A673 (cell line): ENCODE data around the gene LRRC9. TPM values are rescaled to one million over a fixed set of nuclear protein-coding genes. Genes with fewer than 3 reads are reported as not detected.

ENCODE experiments used
- BruUV-seq: library from RNA; stranded (reverse); fragments of 400-500 nt; replicated peaks from 2 replicates; lab custom pipeline; 2021; lab: Mats Ljungman, UMichigan
- CTCF ChIA-PET: fragments of 300-600 bp; sonication (Branson Sonifier 250); formaldehyde crosslinking; loops from one replicate; lab custom pipeline; 2022; ENCODE audit warnings: antibody characterized with exemption; lab: Charles Lee
- POLR2A ChIA-PET: fragments of 300-600 bp; sonication (Branson Sonifier 250); formaldehyde crosslinking; loops from one replicate; lab custom pipeline; 2022; ENCODE audit warnings: antibody characterized with exemption; ENCODE audit not compliant: low non-redundant PET; lab: Charles Lee
- DNase-seq: peaks from one replicate; pipeline ENCODE4 v3.0.0-alpha.2; 2015; ENCODE audit warnings: low spot score
- H3K27ac ChIP-seq: fragments of 200-600 bp; sonication (generic); 2 replicates; pipeline ENCODE4 v1.5.1; 2016; ENCODE audit warnings: mixed run types, low read depth, mild to moderate bottlenecking, mixed read lengths, antibody characterized with exemption, low read length; ENCODE audit not compliant: poor library complexity, severe bottlenecking
- H3K27me3 ChIP-seq: fragments of 200-600 bp; sonication (generic); replicated peaks from 2 replicates; pipeline ENCODE4 v1.6.1; 2017; ENCODE audit warnings: mixed run types, low read depth, mild to moderate bottlenecking, mixed read lengths, antibody characterized with exemption, low read length; ENCODE audit not compliant: insufficient read depth, poor library complexity
- H3K36me3 ChIP-seq: fragments of 200-600 bp; sonication (generic); 2 replicates; pipeline ENCODE4 v1.6.1; 2016; ENCODE audit warnings: mixed run types, mild to moderate bottlenecking, mixed read lengths, antibody characterized with exemption, low read length; ENCODE audit not compliant: insufficient read depth, poor library complexity, severe bottlenecking
- H3K4me1 ChIP-seq: fragments of 200-600 bp; sonication (generic); 2 replicates; pipeline ENCODE4 v1.6.1; 2017; ENCODE audit warnings: mixed run types, mild to moderate bottlenecking, mixed read lengths, antibody characterized with exemption, low read length; ENCODE audit not compliant: insufficient read depth, poor library complexity, severe bottlenecking
- H3K4me3 ChIP-seq: fragments of 200-600 bp; sonication (generic); 2 replicates; pipeline ENCODE4 v1.5.1; 2016; ENCODE audit warnings: low read depth, mixed run types, mild to moderate bottlenecking, mixed read lengths, low read length; ENCODE audit not compliant: poor library complexity, severe bottlenecking
- H3K9me3 ChIP-seq: fragments of 200-600 bp; sonication (generic); 2 replicates; pipeline ENCODE4 v1.6.1; 2016; ENCODE audit warnings: mixed run types, low read depth, mild to moderate bottlenecking, mixed read lengths, antibody characterized with exemption, low read length; ENCODE audit not compliant: poor library complexity, severe bottlenecking
- EZH2 ChIP-seq: fragments of 200-600 bp; sonication (generic); IDR thresholded peaks from 2 replicates; pipeline ENCODE4 v1.6.1; 2017; ENCODE audit warnings: borderline replicate concordance, low read depth, mild to moderate bottlenecking, mixed read lengths, antibody characterized with exemption, low read length; ENCODE audit not compliant: poor library complexity, severe bottlenecking
- intact Hi-C: fragments of 100-400 bp; cut with micrococcal nuclease; formaldehyde crosslinking; loops from one replicate; pipeline ENCODE4 v1.10.0; 2022; ENCODE audit not compliant: unreplicated experiment
- total RNA-seq: library from RNA; stranded (reverse); gene quantifications from 2 replicates; pipeline ENCODE4 v1.2.3, GENCODE V29; 2021
- TF ChIP-seq, protein P1 (sequence below): fragments of 300-800, 200-600 bp; sonication (generic); conservative IDR thresholded peaks from 2 replicates; pipeline ENCODE4 v1.5.1; 2017; ENCODE audit warnings: low read depth, mild to moderate bottlenecking, antibody characterized with exemption, low read length, moderate library complexity, mixed read lengths

The LRRC9 gene
- total RNA-seq, 1 experiment from 2014 or later, result not detected

- ChIA-PET CTCF (no interaction called here), POLR2A (no interaction called here)
- no peaks in the 10 kb centered on the region for H3K9me3 ChIP-seq
- BruUV-seq, result no TSS peak
- no peak overlapping the region for H3K27ac ChIP-seq
- H3K36me3 ChIP-seq, result no peaks in the 10 kb centered on the region
- intact Hi-C loops, result loop anchor here (5.0 kb wide), 3 partner anchors 212 to 332 kb away; no protein-coding TSS in a partner anchor
- peak overlapping the region; percentile 55 for H3K4me3 ChIP-seq
- no peaks in the 10 kb centered on the region for H3K27me3 ChIP-seq
- TF ChIP-seq, protein P1, sequence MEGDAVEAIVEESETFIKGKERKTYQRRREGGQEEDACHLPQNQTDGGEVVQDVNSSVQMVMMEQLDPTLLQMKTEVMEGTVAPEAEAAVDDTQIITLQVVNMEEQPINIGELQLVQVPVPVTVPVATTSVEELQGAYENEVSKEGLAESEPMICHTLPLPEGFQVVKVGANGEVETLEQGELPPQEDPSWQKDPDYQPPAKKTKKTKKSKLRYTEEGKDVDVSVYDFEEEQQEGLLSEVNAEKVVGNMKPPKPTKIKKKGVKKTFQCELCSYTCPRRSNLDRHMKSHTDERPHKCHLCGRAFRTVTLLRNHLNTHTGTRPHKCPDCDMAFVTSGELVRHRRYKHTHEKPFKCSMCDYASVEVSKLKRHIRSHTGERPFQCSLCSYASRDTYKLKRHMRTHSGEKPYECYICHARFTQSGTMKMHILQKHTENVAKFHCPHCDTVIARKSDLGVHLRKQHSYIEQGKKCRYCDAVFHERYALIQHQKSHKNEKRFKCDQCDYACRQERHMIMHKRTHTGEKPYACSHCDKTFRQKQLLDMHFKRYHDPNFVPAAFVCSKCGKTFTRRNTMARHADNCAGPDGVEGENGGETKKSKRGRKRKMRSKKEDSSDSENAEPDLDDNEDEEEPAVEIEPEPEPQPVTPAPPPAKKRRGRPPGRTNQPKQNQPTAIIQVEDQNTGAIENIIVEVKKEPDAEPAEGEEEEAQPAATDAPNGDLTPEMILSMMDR, result peak; percentile 63
- no peak for TF ChIP-seq EZH2
- H3K4me1 ChIP-seq, result no peaks in the 10 kb centered on the region
- DNase-seq, result peak; percentile 70
Observed at GRCh38 chr14:59918824-59919569, 947 bp upstream of the LRRC9 start.

DNA sequence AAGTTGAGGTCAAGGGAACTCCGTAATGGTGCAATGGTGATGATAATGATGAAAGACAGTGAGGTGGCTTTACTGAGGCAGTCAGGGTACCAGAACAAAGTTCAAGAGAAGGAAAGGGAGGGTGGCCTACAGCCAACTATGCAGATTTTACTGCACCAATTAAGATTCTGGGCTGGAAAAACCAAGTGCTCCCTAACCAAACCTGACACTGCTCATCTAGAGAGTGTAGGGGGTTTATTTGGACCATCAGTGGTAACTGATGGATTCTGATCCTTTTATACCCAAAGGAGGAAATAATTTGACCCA is 387 bp downstream of the LRRC9 start:
- H3K27ac ChIP-seq, result no peak overlapping the region
- no TSS peak for BruUV-seq
- no peak for DNase-seq
- ChIA-PET POLR2A (no interaction called here), CTCF (no interaction called here)
- H3K27me3 ChIP-seq, result no peaks in the 10 kb centered on the region
- H3K4me1 ChIP-seq, result no peaks in the 10 kb centered on the region
- H3K36me3 ChIP-seq, result no peaks in the 10 kb centered on the region
- H3K9me3 ChIP-seq, result no peaks in the 10 kb centered on the region
- H3K4me3 ChIP-seq, result no peak overlapping the region
- TF ChIP-seq, protein P1, result no peak
- TF ChIP-seq EZH2, result no peak
- intact Hi-C loops, result no loop called here

GRCh38 chr14:59925797-59926196 is 5.9 kb downstream of the LRRC9 start:
- no peaks in the 10 kb centered on the region for H3K9me3 ChIP-seq
- POLR2A ChIA-PET, result no interaction called here
- intact Hi-C loops, result no loop called here
- H3K36me3 ChIP-seq, result no peaks in the 10 kb centered on the region
- no peak for TF ChIP-seq EZH2
- TF ChIP-seq, protein P1, result no peak
- CTCF ChIA-PET, result no interaction called here
- DNase-seq, result no peak
- H3K4me3 ChIP-seq, result no peak overlapping the region
- H3K27me3 ChIP-seq, result no peaks in the 10 kb centered on the region
- H3K27ac ChIP-seq, result no peak overlapping the region
- H3K4me1 ChIP-seq, result no peaks in the 10 kb centered on the region
- no TSS peak for BruUV-seq
